Spleen (tissue), 7 donors: ENCODE measurements around the gene METTL8.
"Not testable (repeated sequence)": the region's sequence is repeated elsewhere in the genome, so short reads cannot be mapped to it uniquely, and the experiment has no call there.

Experiments
- CTCF ChIP-seq, 11 experiments: fragments of 200-600 bp in 7 of 11; fragments of 450-650 bp in 4 of 11; sonication (generic) in 4 of 11; IDR thresholded peaks in 8 of 11; conservative IDR thresholded peaks in 3 of 11; 1 replicate in 7 of 11; 2 replicates in 4 of 11; pipeline versions ENCODE4 v1.4.0 to v1.8.0; 2016 to 2021; ENCODE audit warnings: antibody characterized with exemption in 11 of 11, inconsistent platforms in 4 of 11, mild to moderate bottlenecking in 1 of 11
- POLR2AphosphoS5 ChIP-seq, 3 donors: sonication (generic); formaldehyde crosslinking; IDR thresholded peaks; one replicate each; pipeline ENCODE4 v1.5.1; 2017; ENCODE audit warnings: antibody characterized with exemption in 3 of 3
- donor health status: DM: no; HTN: no; CAD: no; lungs with moderate emphysema.
- donor health status: DM: no; HTN: no; CAD: no.
- donor health status: DM: no; HTN: no; CAD: no.

- not testable (repeated sequence) for TF ChIP-seq CTCF (IDR thresholded peaks at IDR 0.05 in 8 of 11, conservative IDR thresholded peaks at IDR 0.05 in 3 of 11); POLR2AphosphoS5 (IDR thresholded peaks at IDR 0.05)
Measured at GRCh38 chr2:171311589-171311988, 122.2 kb downstream of the METTL8 start.
